A549 (cell line): Measurements from ENCODE around the gene TBX21.

ENCODE experiments used
- CEBPB ChIP-seq, 2 experiments: fragments of >200 bp in 1 of 2; sonication (Bioruptor Twin) in 1 of 2; formaldehyde crosslinking in 1 of 2; IDR thresholded peaks; 2 replicates each; pipeline ENCODE4 v1.6.1; 2012 to 2016
- CTCF ChIP-seq: fragments of >200 bp; sonication (Bioruptor Twin); formaldehyde crosslinking; IDR thresholded peaks from 3 replicates; pipeline ENCODE4 v1.5.1; 2016
- PBX3 ChIP-seq: IDR thresholded peaks from 2 replicates; pipeline ENCODE4 v1.6.1; 2012
- PHF8 ChIP-seq: fragments of 200-600 bp; sonication (generic); IDR thresholded peaks from 2 replicates; pipeline ENCODE4 v1.6.1; 2016; ENCODE audit warnings: low read depth, mild to moderate bottlenecking, antibody characterized with exemption, moderate library complexity, borderline replicate concordance
- POLR2A ChIP-seq: IDR thresholded peaks from 2 replicates; pipeline ENCODE4 v1.6.1; 2012; ENCODE audit warnings: mild to moderate bottlenecking, low read length
- POLR2AphosphoS2 ChIP-seq: conservative IDR thresholded peaks from 2 replicates; pipeline ENCODE4 v1.6.1; 2012; ENCODE audit warnings: low read length, improper control_type of control experiment, inconsistent platforms
- SMC3 ChIP-seq: fragments of >200 bp; sonication (Bioruptor Twin); formaldehyde crosslinking; IDR thresholded peaks from 3 replicates; pipeline ENCODE4 v1.6.1; 2018; ENCODE audit warnings: inconsistent platforms
- SREBF2 ChIP-seq: fragments of 450-650 bp; IDR thresholded peaks from 2 replicates; pipeline ENCODE4 v1.6.1; 2014; ENCODE audit warnings: mild to moderate bottlenecking, moderate library complexity
- USF2 ChIP-seq: fragments of 450-650 bp; IDR thresholded peaks from 2 replicates; pipeline ENCODE4 v1.6.1; 2014; ENCODE audit warnings: antibody characterized with exemption

- TF ChIP-seq POLR2AphosphoS2 (no peak), SREBF2 (no peak), SMC3 (no peak), POLR2A (no peak), CTCF (no peak), USF2 (no peak), PHF8 (no peak), PBX3 (no peak), CEBPB (IDR thresholded peaks at IDR 0.05) (no peak)
These were observed 11.4 kb downstream of the TBX21 start for GRCh38 chr17:47744168-47745036.
